Measurements from ENCODE around the gene DENND4A.

Gene DENND4A

GRCh38 chr15:65792988-65793817 lies 1.1 kb upstream of the DENND4A start:
- H3F3A ChIP-seq (ENCODE audit: control insufficient read depth, insufficient read depth): peaks cover 19% of the 10 kb centered on the region
- no peaks in the 10 kb centered on the region for H3K27me3 ChIP-seq (ENCODE audit: control insufficient read depth, low read length)
- H3K27ac ChIP-seq (ENCODE audit: low read depth, low read length): peak overlapping the region; percentile 60
- TF ChIP-seq EZH2phosphoT487 (IDR thresholded peaks at IDR 0.05; ENCODE audit: borderline replicate concordance, low read length) (no peak), CTCF (IDR thresholded peaks at IDR 0.05; ENCODE audit: low read depth, low read length, poor library complexity, severe bottlenecking) (no peak)
- H3K4me1 ChIP-seq (ENCODE audit: control insufficient read depth, low read length): peaks cover 62% of the 10 kb centered on the region
- H3K9me3 ChIP-seq (ENCODE audit: control insufficient read depth, insufficient read depth, low read length): no peaks in the 10 kb centered on the region
- H3K4me2 ChIP-seq (ENCODE audit: low read length): peak overlapping the region; percentile 82
- H4K20me1 ChIP-seq (ENCODE audit: control insufficient read depth, insufficient read depth, low read depth, low read length): no peaks in the 10 kb centered on the region
- peaks cover 53% of the 10 kb centered on the region for H3K79me2 ChIP-seq (ENCODE audit: control insufficient read depth, low read length)
- H3K36me3 ChIP-seq (ENCODE audit: control insufficient read depth, low read length): peaks cover 20% of the 10 kb centered on the region
- H3K9me2 ChIP-seq (replicated peaks; ENCODE audit: control insufficient read depth, low read length): no peaks in the 10 kb centered on the region
- H3K4me3 ChIP-seq (ENCODE audit: low read length): peak overlapping the region; percentile 76

- peaks cover 19% of the 10 kb centered on the region for H3F3A ChIP-seq (ENCODE audit: control insufficient read depth, insufficient read depth)
- peak overlapping the region; percentile 84 for H3K27ac ChIP-seq (ENCODE audit: low read depth, low read length)
- H4K20me1 ChIP-seq (ENCODE audit: control insufficient read depth, insufficient read depth, low read depth, low read length): no peaks in the 10 kb centered on the region
- H3K27me3 ChIP-seq (ENCODE audit: control insufficient read depth, low read length): no peaks in the 10 kb centered on the region
- no peak for TF ChIP-seq EZH2phosphoT487 (IDR thresholded peaks at IDR 0.05; ENCODE audit: borderline replicate concordance, low read length)
- TF ChIP-seq CTCF (IDR thresholded peaks at IDR 0.05; ENCODE audit: low read depth, low read length, poor library complexity, severe bottlenecking): peak; percentile 9
- H3K79me2 ChIP-seq (ENCODE audit: control insufficient read depth, low read length): peaks cover 69% of the 10 kb centered on the region
- H3K9me3 ChIP-seq (ENCODE audit: control insufficient read depth, insufficient read depth, low read length): no peaks in the 10 kb centered on the region
- peak overlapping the region; percentile 88 for H3K4me2 ChIP-seq (ENCODE audit: low read length)
- H3K36me3 ChIP-seq (ENCODE audit: control insufficient read depth, low read length): peaks cover 30% of the 10 kb centered on the region
- H3K9me2 ChIP-seq (replicated peaks; ENCODE audit: control insufficient read depth, low read length): no peaks in the 10 kb centered on the region
- H3K4me1 ChIP-seq (ENCODE audit: control insufficient read depth, low read length): peaks cover 61% of the 10 kb centered on the region
- peak overlapping the region; percentile 88 for H3K4me3 ChIP-seq (ENCODE audit: low read length)
Measured at GRCh38 chr15:65791335-65792137, 557 bp downstream of the DENND4A start.

GRCh38 chr15:65790694-65791334 lies 1.3 kb downstream of the DENND4A start:
- Histone ChIP-seq H3K27me3 (ENCODE audit: control insufficient read depth, low read length) (no peaks in the 10 kb centered on the region), H3K36me3 (ENCODE audit: control insufficient read depth, low read length) (peaks cover 34% of the 10 kb centered on the region), H3K9me3 (ENCODE audit: control insufficient read depth, insufficient read depth, low read length) (no peaks in the 10 kb centered on the region), H3K9me2 (replicated peaks; ENCODE audit: control insufficient read depth, low read length) (no peaks in the 10 kb centered on the region), H3K4me1 (ENCODE audit: control insufficient read depth, low read length) (peaks cover 61% of the 10 kb centered on the region), H3K27ac (ENCODE audit: low read depth, low read length) (peak overlapping the region; percentile 84), H3F3A (ENCODE audit: control insufficient read depth, insufficient read depth) (peaks cover 15% of the 10 kb centered on the region; the same call in 1 of the 2 replicates), H3K4me2 (ENCODE audit: low read length) (peak overlapping the region; percentile 88), H3K4me3 (ENCODE audit: low read length) (peak overlapping the region; percentile 88), H3K79me2 (ENCODE audit: control insufficient read depth, low read length) (peaks cover 76% of the 10 kb centered on the region), H4K20me1 (ENCODE audit: control insufficient read depth, insufficient read depth, low read depth, low read length) (no peaks in the 10 kb centered on the region)
- no peak for TF ChIP-seq EZH2phosphoT487 (IDR thresholded peaks at IDR 0.05; ENCODE audit: borderline replicate concordance, low read length)
